ENCODE data around the gene SEMA6B.
A peak's percentile ranks its signal among the peaks of the same experiment; 100 is the strongest.
"Not testable (repeated sequence)": the region's sequence is repeated elsewhere in the genome, so short reads cannot be mapped to it uniquely, and the experiment has no call there.

Gene SEMA6B

GRCh38 chr19:4573682-4574081 is 14.2 kb upstream of the SEMA6B start:
- DNase-seq (ENCODE audit: low spot score) = no peak

- no peak for DNase-seq (ENCODE audit: low spot score)
These were observed 11.9 kb upstream of the SEMA6B start for GRCh38 chr19:4571305-4571917.

- DNase-seq (ENCODE audit: low spot score) = no peak
These were observed 11.4 kb upstream of the SEMA6B start for GRCh38 chr19:4570916-4571304.

GRCh38 chr19:4570402-4570801 is 10.9 kb upstream of the SEMA6B start:
- no peak for DNase-seq (ENCODE audit: low spot score)

GRCh38 chr19:4568886-4569285 is 9.4 kb upstream of the SEMA6B start:
- DNase-seq (ENCODE audit: low spot score) = no peak

- DNase-seq (ENCODE audit: low spot score) = peak; percentile 62
These were observed 8.1 kb upstream of the SEMA6B start for GRCh38 chr19:4567584-4568071.

- DNase-seq (ENCODE audit: low spot score) = no peak
These were observed 7.0 kb upstream of the SEMA6B start for GRCh38 chr19:4566402-4567051.

GRCh38 chr19:4563562-4563961 is 4.1 kb upstream of the SEMA6B start:
- DNase-seq (ENCODE audit: low spot score) = not testable (repeated sequence)

GRCh38 chr19:4562085-4562484 is 2.6 kb upstream of the SEMA6B start:
- DNase-seq (ENCODE audit: low spot score) = not testable (repeated sequence)

GRCh38 chr19:4557971-4558941 is 1.2 kb downstream of the SEMA6B start:
- DNase-seq (ENCODE audit: low spot score) = peak; percentile 55

- DNase-seq (ENCODE audit: low spot score) = no peak
These were observed 2.1 kb downstream of the SEMA6B start for GRCh38 chr19:4557144-4557970.

GRCh38 chr19:4556597-4557127 is 2.8 kb downstream of the SEMA6B start:
- peak; percentile 58 for DNase-seq (ENCODE audit: low spot score)

GRCh38 chr19:4555657-4556561 is 3.6 kb downstream of the SEMA6B start:
- DNase-seq (ENCODE audit: low spot score) = no peak

- no peak for DNase-seq (ENCODE audit: low spot score)
These were observed 4.8 kb downstream of the SEMA6B start for GRCh38 chr19:4554717-4555116.

GRCh38 chr19:4553775-4554174 is 5.7 kb downstream of the SEMA6B start:
- DNase-seq (ENCODE audit: low spot score) = no peak

GRCh38 chr19:4553092-4553695 is 6.3 kb downstream of the SEMA6B start:
- no peak for DNase-seq (ENCODE audit: low spot score)

GRCh38 chr19:4552525-4552819 is 7.0 kb downstream of the SEMA6B start:
- DNase-seq (ENCODE audit: low spot score) = no peak

GRCh38 chr19:4550479-4551050 is 8.9 kb downstream of the SEMA6B start:
- no peak for DNase-seq (ENCODE audit: low spot score)

- DNase-seq (ENCODE audit: low spot score) = no peak
These were observed 9.5 kb downstream of the SEMA6B start for GRCh38 chr19:4550018-4550417.

GRCh38 chr19:4548238-4548584 is 11.3 kb downstream of the SEMA6B start:
- no peak for DNase-seq (ENCODE audit: low spot score)

All from AG08395 (cell line).